Smooth muscle cell (in vitro differentiated cells): Measurements from ENCODE around the gene SPTBN5. TPM values are rescaled to one million over a fixed set of nuclear protein-coding genes. Genes with fewer than 3 reads are reported as not detected.

Experiments used
- DNase-seq: peaks from one replicate; lab custom pipeline; 2025; ENCODE audit not compliant: unreplicated experiment; lab: John Stamatoyannopoulos, UW
- H2AFZ ChIP-seq: fragments of 200-600 bp; sonication (generic); 2 replicates; pipeline ENCODE4 v1.6.0; 2016; ENCODE audit warnings: antibody characterized with exemption, low read depth, mild to moderate bottlenecking
- H3F3A ChIP-seq: fragments of 200-600 bp; sonication (generic); 2 replicates; pipeline ENCODE4 v1.6.0; 2017; ENCODE audit warnings: antibody characterized with exemption, low read depth
- H3K27ac ChIP-seq: fragments of 200-600 bp; sonication (generic); 2 replicates; pipeline ENCODE4 v1.5.1; 2016; ENCODE audit warnings: low read depth, mild to moderate bottlenecking
- H3K27me3 ChIP-seq: fragments of 200-600 bp; sonication (generic); 2 replicates; pipeline ENCODE4 v1.6.1; 2016; ENCODE audit warnings: low read depth, mild to moderate bottlenecking
- H3K36me3 ChIP-seq: fragments of 200-600 bp; sonication (generic); 2 replicates; pipeline ENCODE4 v1.5.1; 2016; ENCODE audit warnings: low read depth
- H3K4me1 ChIP-seq: fragments of 200-600 bp; sonication (generic); 2 replicates; pipeline ENCODE4 v1.5.1; 2016; ENCODE audit warnings: low read depth
- H3K4me2 ChIP-seq: fragments of 200-600 bp; sonication (generic); 2 replicates; pipeline ENCODE4 v1.6.0; 2016; ENCODE audit warnings: mild to moderate bottlenecking
- H3K4me3 ChIP-seq: fragments of 200-600 bp; sonication (generic); 2 replicates; pipeline ENCODE4 v1.5.1; 2016; ENCODE audit warnings: mild to moderate bottlenecking
- H3K79me2 ChIP-seq: fragments of 200-600 bp; sonication (generic); 2 replicates; pipeline ENCODE4 v1.6.0; 2016; ENCODE audit warnings: low read depth, mild to moderate bottlenecking
- H3K9ac ChIP-seq: fragments of 200-600 bp; sonication (generic); 2 replicates; pipeline ENCODE4 v1.6.0; 2016; ENCODE audit warnings: low read depth
- H3K9me3 ChIP-seq: fragments of 200-600 bp; sonication (generic); replicated peaks from 2 replicates; pipeline ENCODE4 v1.5.1; 2016; ENCODE audit warnings: low read depth
- H4K20me1 ChIP-seq: fragments of 200-600 bp; sonication (generic); 2 replicates; pipeline ENCODE4 v1.6.0; 2016; ENCODE audit warnings: low read depth
- WGBS: methylation state at CpG from one replicate; pipeline ENCODE4 v1.1.7; 2016; ENCODE audit warnings: low lambda C conversion rate; 5-methylcytosine and 5-hydroxymethylcytosine counted together
- polyA plus RNA-seq: library from polyadenylated mRNA; unstranded; fragments of >200 nt; fragmentation: Nextera tagmentation; extraction: Ambion mirVana; gene quantifications from 2 replicates; pipeline ENCODE4 v1.2.1, GENCODE V29; 2016
- total RNA-seq: library from RNA; depleted of rRNA; stranded (reverse); fragments of >200 nt; gene quantifications from 2 replicates; pipeline ENCODE4 v1.2.3, GENCODE V29; 2014
- TF ChIP-seq, protein P1 (sequence below): fragments of 200-600 bp; sonication (generic); IDR thresholded peaks from 2 replicates; pipeline ENCODE4 v1.5.1; 2017; ENCODE audit warnings: borderline replicate concordance, mild to moderate bottlenecking, antibody characterized with exemption; ENCODE audit not compliant: insufficient read depth, poor library complexity, severe bottlenecking

Gene SPTBN5
- total and polyA plus RNA-seq, 2 experiments from 2014 or later: 0.04 to 0.08 TPM

DNA sequence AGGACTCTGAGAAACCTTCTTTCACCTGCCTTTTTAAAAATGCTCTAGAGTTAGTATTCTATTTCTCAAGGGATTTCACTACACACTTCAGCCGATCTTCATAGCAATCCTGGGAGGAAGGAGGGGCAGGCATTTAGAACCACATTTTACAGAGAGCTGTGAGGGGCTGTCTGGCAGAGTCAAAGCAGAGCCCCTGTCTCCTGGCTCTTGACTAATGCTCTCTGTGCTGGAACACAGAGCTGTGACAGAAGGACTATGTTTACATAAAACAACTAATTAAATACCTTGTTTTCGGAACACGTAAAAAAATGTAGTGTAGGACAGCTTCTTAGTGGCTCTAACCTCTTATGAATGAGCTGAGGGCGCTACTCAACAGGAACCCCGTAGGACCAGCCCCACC, 7.6 kb upstream of the SPTBN5 start:
- Histone ChIP-seq H3K9ac (no peak overlapping the region), H3K9me3 (no peaks in the 10 kb centered on the region), H3K79me2 (no peaks in the 10 kb centered on the region), H3F3A (no peaks in the 10 kb centered on the region), H3K27me3 (no peaks in the 10 kb centered on the region), H3K4me3 (no peak overlapping the region), H3K4me1 (no peaks in the 10 kb centered on the region), H2AFZ (no peak overlapping the region), H3K27ac (no peak overlapping the region), H3K4me2 (no peak overlapping the region), H3K36me3 (no peaks in the 10 kb centered on the region), H4K20me1 (peaks cover 26% of the 10 kb centered on the region)
- DNase-seq: no peak
- WGBS: 83% methylated on average over 5 of the region's 5 CpGs
- TF ChIP-seq, protein P1, sequence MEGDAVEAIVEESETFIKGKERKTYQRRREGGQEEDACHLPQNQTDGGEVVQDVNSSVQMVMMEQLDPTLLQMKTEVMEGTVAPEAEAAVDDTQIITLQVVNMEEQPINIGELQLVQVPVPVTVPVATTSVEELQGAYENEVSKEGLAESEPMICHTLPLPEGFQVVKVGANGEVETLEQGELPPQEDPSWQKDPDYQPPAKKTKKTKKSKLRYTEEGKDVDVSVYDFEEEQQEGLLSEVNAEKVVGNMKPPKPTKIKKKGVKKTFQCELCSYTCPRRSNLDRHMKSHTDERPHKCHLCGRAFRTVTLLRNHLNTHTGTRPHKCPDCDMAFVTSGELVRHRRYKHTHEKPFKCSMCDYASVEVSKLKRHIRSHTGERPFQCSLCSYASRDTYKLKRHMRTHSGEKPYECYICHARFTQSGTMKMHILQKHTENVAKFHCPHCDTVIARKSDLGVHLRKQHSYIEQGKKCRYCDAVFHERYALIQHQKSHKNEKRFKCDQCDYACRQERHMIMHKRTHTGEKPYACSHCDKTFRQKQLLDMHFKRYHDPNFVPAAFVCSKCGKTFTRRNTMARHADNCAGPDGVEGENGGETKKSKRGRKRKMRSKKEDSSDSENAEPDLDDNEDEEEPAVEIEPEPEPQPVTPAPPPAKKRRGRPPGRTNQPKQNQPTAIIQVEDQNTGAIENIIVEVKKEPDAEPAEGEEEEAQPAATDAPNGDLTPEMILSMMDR: no peak

- Histone ChIP-seq H3K27me3 (no peaks in the 10 kb centered on the region), H3K36me3 (no peaks in the 10 kb centered on the region), H3K9me3 (no peaks in the 10 kb centered on the region), H4K20me1 (peaks cover 26% of the 10 kb centered on the region), H3F3A (no peaks in the 10 kb centered on the region), H3K79me2 (no peaks in the 10 kb centered on the region), H3K9ac (no peak overlapping the region), H3K4me3 (no peak overlapping the region), H2AFZ (no peak overlapping the region), H3K4me2 (no peak overlapping the region), H3K27ac (no peak overlapping the region), H3K4me1 (no peaks in the 10 kb centered on the region)
- 97% methylated on average over 36 of the region's 36 CpGs for WGBS
- no peak for DNase-seq
- TF ChIP-seq, protein P1: no peak
These were observed 6.9 kb upstream of the SPTBN5 start for GRCh38 chr15:41900526-41901380.

- H3K4me3 ChIP-seq: no peak overlapping the region
- H3K9ac ChIP-seq: no peak overlapping the region
- H3K4me1 ChIP-seq: no peaks in the 10 kb centered on the region
- H3K79me2 ChIP-seq: no peaks in the 10 kb centered on the region
- no peak overlapping the region for H3K4me2 ChIP-seq
- H3K9me3 ChIP-seq: no peaks in the 10 kb centered on the region
- no peaks in the 10 kb centered on the region for H3F3A ChIP-seq
- TF ChIP-seq, protein P1: no peak
- H3K27ac ChIP-seq: no peak overlapping the region
- H3K27me3 ChIP-seq: no peaks in the 10 kb centered on the region
- H4K20me1 ChIP-seq: peaks cover 23% of the 10 kb centered on the region
- no peak overlapping the region for H2AFZ ChIP-seq
- H3K36me3 ChIP-seq: no peaks in the 10 kb centered on the region
- WGBS: 96% methylated on average over 6 of the region's 6 CpGs
- no peak for DNase-seq
These were observed 6.1 kb upstream of the SPTBN5 start for GRCh38 chr15:41899854-41900442.
